ENCODE measurements around the gene ABL1. TPM values are rescaled to one million over a fixed set of nuclear protein-coding genes. Genes with fewer than 3 reads are reported as not detected.

Gene ABL1
- total RNA-seq, 1 donor from 2014 or later, result 33.3 TPM

GRCh38 chr9:130824079-130824478, 11.0 kb upstream of the ABL1 start:
- peak; percentile 28 for ATAC-seq
- no peak for DNase-seq
- intact Hi-C loops (cut with micrococcal nuclease), result loop anchor here (1.0 kb wide), 1 partner anchor 33 kb away; no protein-coding TSS in a partner anchor

GRCh38 chr9:130824643-130825350, 10.3 kb upstream of the ABL1 start:
- no peak for DNase-seq
- intact Hi-C loops (cut with micrococcal nuclease), result loop anchor here (1.0 kb wide), 1 partner anchor 33 kb away; no protein-coding TSS in a partner anchor
- peak; percentile 92 for ATAC-seq

DNA sequence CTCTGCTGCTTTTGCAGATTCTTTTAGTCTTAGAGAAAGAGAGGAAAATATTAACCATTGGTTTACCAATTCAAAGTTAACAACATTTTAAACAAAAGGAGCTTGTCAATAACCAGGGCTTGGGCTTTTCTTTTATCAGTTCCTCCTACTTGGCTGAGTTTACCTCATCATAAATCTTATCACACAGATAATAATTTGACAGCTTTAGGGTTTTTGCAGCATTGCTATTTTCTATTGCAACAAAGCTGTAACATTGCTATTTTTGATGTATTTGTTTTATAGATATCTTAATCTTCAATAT, 9.8 kb upstream of the ABL1 start:
- intact Hi-C loops (cut with micrococcal nuclease), result no loop called here
- DNase-seq (no peak), ATAC-seq (no peak)

DNA sequence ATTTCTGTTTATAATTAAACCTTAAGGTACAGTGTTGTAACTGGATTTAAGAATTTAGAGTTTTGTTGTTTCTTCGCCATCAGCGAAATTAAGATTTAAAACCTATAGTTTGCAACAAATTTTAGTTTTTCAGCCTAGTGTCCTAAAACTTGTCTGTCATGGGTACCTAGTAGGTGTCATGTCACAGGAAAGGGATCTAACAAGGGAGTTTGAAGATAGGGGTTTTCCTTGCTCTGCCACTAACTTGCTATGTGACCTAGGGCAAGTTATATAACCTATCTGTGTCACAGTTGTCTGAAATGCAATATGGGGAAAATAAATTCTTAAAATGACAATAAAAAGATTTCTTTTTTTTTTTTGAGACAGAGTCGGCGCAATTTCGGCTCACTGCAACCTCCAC, 9.2 kb upstream of the ABL1 start:
- intact Hi-C loops (cut with micrococcal nuclease), result no loop called here
- ATAC-seq (no peak), DNase-seq (no peak)

- ATAC-seq (no peak), DNase-seq (no peak)
- intact Hi-C loops (cut with micrococcal nuclease), result no loop called here
Measured at GRCh38 chr9:130829762-130830161, 5.3 kb upstream of the ABL1 start.

GRCh38 chr9:130830231-130830760, 4.8 kb upstream of the ABL1 start:
- no peak for DNase-seq
- intact Hi-C loops (cut with micrococcal nuclease), result no loop called here
- no peak for ATAC-seq

- DNase-seq (no peak), ATAC-seq (no peak)
- intact Hi-C loops (cut with micrococcal nuclease), result no loop called here
Measured at GRCh38 chr9:130831077-130831476, 4.0 kb upstream of the ABL1 start.

GRCh38 chr9:130833031-130833990, 1.7 kb upstream of the ABL1 start:
- peak; percentile 9 for ATAC-seq

DNA sequence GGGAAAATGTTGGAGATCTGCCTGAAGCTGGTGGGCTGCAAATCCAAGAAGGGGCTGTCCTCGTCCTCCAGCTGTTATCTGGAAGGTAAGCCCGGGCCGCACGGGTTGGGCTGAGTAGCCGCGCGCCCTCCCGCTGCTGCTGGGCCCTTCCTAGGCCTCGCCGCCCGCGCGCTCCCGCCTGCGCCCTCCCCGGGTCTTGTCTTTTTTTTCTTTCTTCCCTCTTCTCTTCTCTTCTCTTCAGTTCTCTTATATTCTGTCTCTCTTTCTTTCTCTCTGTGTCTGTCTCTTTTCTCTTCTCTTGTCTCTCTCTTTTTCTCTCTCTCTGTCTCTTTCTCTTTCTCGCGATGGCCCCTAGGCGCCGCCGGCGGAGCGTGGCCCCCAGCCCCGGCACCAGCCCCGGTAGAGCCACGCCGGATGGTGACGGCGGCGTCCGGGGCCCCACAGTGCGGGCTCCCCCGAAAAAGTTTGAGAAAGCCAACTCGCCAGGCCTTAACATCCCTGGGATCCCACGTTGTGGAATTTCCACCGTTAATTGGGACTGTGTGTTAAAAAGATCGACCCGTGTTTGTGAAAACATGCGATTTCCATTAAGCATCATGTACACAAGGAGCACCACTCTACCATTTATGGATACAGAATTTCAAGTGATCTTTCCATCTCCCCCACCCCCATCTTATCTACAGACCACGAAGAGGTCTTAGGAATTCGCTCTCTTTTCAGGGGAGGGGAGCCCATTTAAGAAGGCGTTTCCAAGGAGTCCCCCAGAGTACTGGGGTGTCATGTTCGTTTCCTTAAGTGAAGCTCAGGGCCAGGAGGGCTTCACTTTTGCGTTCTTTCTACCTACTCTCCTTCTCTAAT, 616 bp downstream of the ABL1 start:
- intact Hi-C loops (cut with micrococcal nuclease), result no loop called here
- ATAC-seq, result peak; percentile 34
- peak; percentile 72 for DNase-seq

More at GRCh38 chr9:130833031-130833990, 1.7 kb upstream of the ABL1 start:
- no peak for DNase-seq
- intact Hi-C loops (cut with micrococcal nuclease), result no loop called here

DNA sequence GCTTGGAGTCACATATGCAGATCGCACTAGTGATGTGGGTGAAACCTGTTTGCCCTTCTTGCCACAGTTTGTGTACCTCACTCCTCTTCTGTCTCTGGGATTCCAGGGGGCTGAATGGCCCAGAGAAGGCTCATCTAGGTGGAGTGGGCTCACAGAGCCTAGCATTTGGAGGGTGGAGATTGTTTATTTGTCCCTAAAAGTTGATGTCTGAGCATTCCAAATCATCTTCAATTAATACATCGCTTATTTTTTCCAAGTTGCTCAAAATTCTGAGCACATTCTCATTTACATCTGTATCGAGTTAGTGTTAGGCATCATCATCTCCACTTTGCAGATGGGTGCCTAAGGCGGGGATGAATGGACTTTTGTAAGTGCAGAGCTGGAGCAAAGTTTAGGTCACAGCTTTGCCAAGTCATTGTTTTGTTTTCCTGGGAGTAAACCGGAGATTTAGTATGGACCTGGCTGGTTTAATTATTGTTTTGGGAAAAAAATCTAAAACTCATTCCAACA, 2.0 kb downstream of the ABL1 start:
- intact Hi-C loops (cut with micrococcal nuclease), result no loop called here
- DNase-seq (no peak), ATAC-seq (no peak)

DNA sequence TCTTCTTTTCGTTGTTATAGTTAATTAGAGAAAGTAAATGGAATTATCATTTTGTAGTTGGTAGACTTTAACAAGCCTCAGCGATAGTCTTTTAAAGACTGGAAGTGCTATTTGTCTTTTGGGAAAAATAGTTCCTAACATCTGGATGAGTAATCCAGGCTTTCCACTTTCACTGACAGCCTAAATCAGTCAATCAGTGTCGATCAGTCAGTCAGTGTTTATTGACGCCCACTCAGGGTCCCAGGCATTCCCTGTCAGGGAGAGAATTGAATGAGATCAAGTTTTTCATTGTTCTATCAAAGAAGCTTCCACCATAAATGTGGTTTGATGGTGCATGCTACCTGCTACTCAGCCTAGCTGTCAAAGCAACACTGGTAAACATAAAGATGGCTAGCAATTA, 2.6 kb downstream of the ABL1 start:
- ATAC-seq, result no peak
- intact Hi-C loops (cut with micrococcal nuclease), result no loop called here
- no peak for DNase-seq

- intact Hi-C loops (cut with micrococcal nuclease), result no loop called here
- ATAC-seq (no peak), DNase-seq (no peak)
Measured at GRCh38 chr9:130839132-130840111, 4.4 kb downstream of the ABL1 start.

GRCh38 chr9:130842545-130842944, 7.5 kb downstream of the ABL1 start:
- DNase-seq (no peak), ATAC-seq (no peak)
- intact Hi-C loops (cut with micrococcal nuclease), result no loop called here

- no peak for ATAC-seq
- intact Hi-C loops (cut with micrococcal nuclease), result no loop called here
Measured at GRCh38 chr9:130843049-130843908, 8.2 kb downstream of the ABL1 start.

GRCh38 chr9:130844044-130844451, 9.0 kb downstream of the ABL1 start:
- peak; percentile 56 for DNase-seq
- intact Hi-C loops (cut with micrococcal nuclease), result no loop called here
- ATAC-seq, result peak; percentile 9

More at GRCh38 chr9:130843049-130843908, 8.2 kb downstream of the ABL1 start:
- no peak for DNase-seq

DNA sequence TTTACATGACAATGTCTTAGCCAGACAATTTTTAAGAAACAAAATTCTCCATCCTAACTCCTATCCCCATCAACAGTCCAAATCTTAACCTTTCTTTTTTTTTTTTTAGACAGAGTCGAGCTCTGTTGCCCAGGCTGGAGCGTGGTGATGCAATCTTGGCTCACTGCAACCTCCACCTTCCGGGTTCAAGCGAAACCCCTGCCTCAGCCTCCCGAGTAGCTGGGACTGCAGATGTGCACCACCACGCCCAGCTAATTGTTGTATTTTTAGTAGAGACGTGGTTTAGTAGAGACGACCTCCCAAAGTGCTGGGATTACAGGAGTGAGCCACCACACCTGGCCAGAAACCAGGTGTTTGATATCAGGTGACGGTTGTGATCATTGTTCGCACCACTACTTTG, 10.2 kb downstream of the ABL1 start:
- DNase-seq (peak; percentile 39), ATAC-seq (no peak)
- intact Hi-C loops (cut with micrococcal nuclease), result no loop called here

GRCh38 chr9:130845901-130846481, 10.9 kb downstream of the ABL1 start:
- DNase-seq (peak; percentile 41), ATAC-seq (peak; percentile 28)
- intact Hi-C loops (cut with micrococcal nuclease), result no loop called here

Measured in left ventricle myocardium superior (tissue), 1 donor.